ENCODE results near the gene IQGAP2. TPM values are rescaled to one million over a fixed set of nuclear protein-coding genes. Genes with fewer than 3 reads are reported as not detected.

The IQGAP2 gene
- total and polyA plus RNA-seq, 8 donors: 15.6 to 29.1 (median 17.1) TPM

- DNase-seq: peak in 1 of 4 donors; percentile 46
- Histone ChIP-seq H3K36me3 (no peaks in the 10 kb centered on the region), H3K4me1 (peaks cover 4 to 62% of the 10 kb centered on the region in 2 donors), H3K27ac (peak overlapping the region in 1 of 2 donors; percentile 89), H3K27me3 (peaks cover 0 to 22% of the 10 kb centered on the region in 2 donors), H3K4me3 (peak overlapping the region; percentile 56 to 67), H3K9me3 (no peaks in the 10 kb centered on the region)
- intact Hi-C loops (cut with DNase I): no loop called here
- peak; percentile 4 for ATAC-seq
- TF ChIP-seq CTCF (IDR thresholded peaks at IDR 0.05): no peak
These were observed 1.4 kb downstream of the IQGAP2 start for GRCh38 chr5:76404223-76405211.

- Histone ChIP-seq H3K27me3 (peaks cover 0 to 21% of the 10 kb centered on the region in 2 donors), H3K36me3 (no peaks in the 10 kb centered on the region), H3K27ac (peak overlapping the region in 1 of 2 donors; percentile 63), H3K9me3 (no peaks in the 10 kb centered on the region), H3K4me1 (peaks cover 4 to 62% of the 10 kb centered on the region in 2 donors), H3K4me3 (no peak overlapping the region)
- intact Hi-C loops (cut with DNase I): no loop called here
- TF ChIP-seq CTCF (IDR thresholded peaks at IDR 0.05): no peak
- DNase-seq: no peak
- ATAC-seq: no peak
These were observed 2.9 kb downstream of the IQGAP2 start for GRCh38 chr5:76406014-76406413.

- intact Hi-C loops (cut with DNase I): no loop called here
These were observed 3.6 kb downstream of the IQGAP2 start for GRCh38 chr5:76406673-76407072.

GRCh38 chr5:76408104-76408654 is 5.1 kb downstream of the IQGAP2 start:
- intact Hi-C loops (cut with DNase I): no loop called here
- Histone ChIP-seq H3K36me3 (no peaks in the 10 kb centered on the region), H3K9me3 (no peaks in the 10 kb centered on the region), H3K27me3 (peaks cover 0 to 9% of the 10 kb centered on the region in 2 donors), H3K4me1 (peaks cover 0 to 47% of the 10 kb centered on the region in 2 donors), H3K27ac (no peak overlapping the region), H3K4me3 (no peak overlapping the region)
- no peak for TF ChIP-seq CTCF (IDR thresholded peaks at IDR 0.05)
- no peak for DNase-seq
- ATAC-seq: no peak

More at GRCh38 chr5:76406673-76407072, 3.6 kb downstream of the IQGAP2 start:
- TF ChIP-seq CTCF (IDR thresholded peaks at IDR 0.05): no peak
- no peak for DNase-seq
- no peaks in the 10 kb centered on the region for H3K36me3 ChIP-seq
- peaks cover 0 to 15% of the 10 kb centered on the region in 2 donors for H3K27me3 ChIP-seq
- no peak for ATAC-seq
- peak overlapping the region in 1 of 2 donors; percentile 63 for H3K27ac ChIP-seq
- H3K9me3 ChIP-seq: no peaks in the 10 kb centered on the region
- peaks cover 4 to 56% of the 10 kb centered on the region in 2 donors for H3K4me1 ChIP-seq
- H3K4me3 ChIP-seq: no peak overlapping the region

- Histone ChIP-seq H3K4me3 (no peak overlapping the region), H3K36me3 (no peaks in the 10 kb centered on the region), H3K4me1 (peaks cover 0 to 11% of the 10 kb centered on the region in 2 donors), H3K27ac (no peak overlapping the region), H3K27me3 (no peaks in the 10 kb centered on the region), H3K9me3 (no peaks in the 10 kb centered on the region)
- no peak for TF ChIP-seq CTCF (IDR thresholded peaks at IDR 0.05)
- intact Hi-C loops (cut with DNase I): no loop called here
- no peak for DNase-seq
- ATAC-seq: no peak
These were observed 9.4 kb downstream of the IQGAP2 start for GRCh38 chr5:76412511-76412910.

Data from left lung (tissue), 10 donors.